SK-N-SH treated with all-trans-retinoic acid at 6 μM for 48 hours (cell line): ENCODE measurements around the gene MAN2B1.
"Not testable (repeated sequence)": the region's sequence is repeated elsewhere in the genome, so short reads cannot be mapped to it uniquely, and the experiment has no call there.

ENCODE experiments used
- ATAC-seq: fragments of 200-7000 bp; cut with Tn5 transposase; 3 replicates; pipeline ENCODE4 v1.9.1; 2020; ENCODE audit warnings: mild to moderate bottlenecking, moderate library complexity
- ARNTL ChIP-seq: fragments of 450-650 bp; formaldehyde crosslinking; IDR thresholded peaks from 2 replicates; pipeline ENCODE4 v1.5.0; 2020; ENCODE audit warnings: low read depth, mild to moderate bottlenecking, moderate library complexity, borderline replicate concordance
- BACH2 ChIP-seq: fragments of 250-450 bp; sonication (Bioruptor Pico); IDR thresholded peaks from 2 replicates; pipeline ENCODE4 v1.9.0; 2021; ENCODE audit warnings: mild to moderate bottlenecking, borderline replicate concordance
- CSDC2 ChIP-seq: fragments of 250-450 bp; sonication (Bioruptor Pico); IDR thresholded peaks from 2 replicates; pipeline ENCODE4 v1.5.0; 2020; ENCODE audit warnings: mild to moderate bottlenecking, moderate library complexity
- CSRNP3 ChIP-seq: fragments of 250-450 bp; sonication (Bioruptor Pico); IDR thresholded peaks from 2 replicates; pipeline ENCODE4 v1.5.1; 2021; ENCODE audit warnings: mild to moderate bottlenecking, moderate library complexity
- ESRRG ChIP-seq: fragments of 250-450 bp; sonication (Bioruptor Pico); IDR thresholded peaks from 2 replicates; pipeline ENCODE4 v1.6.1; 2021; ENCODE audit warnings: mild to moderate bottlenecking
- GLIS3 ChIP-seq: fragments of 250-450 bp; sonication (Bioruptor Pico); IDR thresholded peaks from 2 replicates; pipeline ENCODE4 v1.5.0; 2020; ENCODE audit warnings: mild to moderate bottlenecking, moderate library complexity
- ISL1 ChIP-seq: fragments of 250-450 bp; sonication (Bioruptor Pico); IDR thresholded peaks from 2 replicates; pipeline ENCODE4 v2.1.2; 2022; ENCODE audit warnings: mild to moderate bottlenecking, moderate library complexity
- OSR1 ChIP-seq: fragments of 250-450 bp; sonication (Bioruptor Pico); IDR thresholded peaks from 2 replicates; pipeline ENCODE4 v1.8.0; 2022; ENCODE audit warnings: moderate library complexity, mild to moderate bottlenecking, inconsistent platforms
- POU6F1 ChIP-seq: fragments of 250-450 bp; sonication (Bioruptor Pico); IDR thresholded peaks from 2 replicates; pipeline ENCODE4 v1.8.0; 2021; ENCODE audit warnings: low read depth, mild to moderate bottlenecking, moderate library complexity, borderline replicate concordance
- PPARA ChIP-seq: fragments of 250-450 bp; sonication (Bioruptor Pico); IDR thresholded peaks from 2 replicates; pipeline ENCODE4 v1.5.0; 2020; ENCODE audit warnings: mild to moderate bottlenecking, borderline replicate concordance
- RARB ChIP-seq: fragments of 250-450 bp; sonication (Bioruptor Pico); IDR thresholded peaks from 2 replicates; pipeline ENCODE4 v1.8.0; 2021; ENCODE audit warnings: mild to moderate bottlenecking, moderate library complexity
- SNAI2 ChIP-seq: fragments of 250-450 bp; sonication (Bioruptor Pico); IDR thresholded peaks from 2 replicates; pipeline ENCODE4 v1.5.0; 2020; ENCODE audit warnings: mild to moderate bottlenecking, moderate library complexity
- TCF4 ChIP-seq: fragments of 250-450 bp; sonication (Bioruptor Pico); IDR thresholded peaks from 2 replicates; pipeline ENCODE4 v1.8.0; 2021; ENCODE audit warnings: mild to moderate bottlenecking, moderate library complexity, borderline replicate concordance
- ZC3H10 ChIP-seq: fragments of 250-450 bp; sonication (Bioruptor Pico); IDR thresholded peaks from 2 replicates; pipeline ENCODE4 v1.5.1; 2021; ENCODE audit warnings: mild to moderate bottlenecking, moderate library complexity
- ZFP30 ChIP-seq: fragments of 450-650 bp; formaldehyde crosslinking; IDR thresholded peaks from 2 replicates; pipeline ENCODE4 v1.5.0; 2022; ENCODE audit warnings: mild to moderate bottlenecking, moderate library complexity
- ZNF565 ChIP-seq: fragments of 450-650 bp; formaldehyde crosslinking; conservative IDR thresholded peaks from 2 replicates; pipeline ENCODE4 v1.5.0; 2020; ENCODE audit warnings: low read depth, mild to moderate bottlenecking, moderate library complexity
- ZNF70 ChIP-seq: fragments of 450-650 bp; formaldehyde crosslinking; IDR thresholded peaks from 2 replicates; pipeline ENCODE4 v1.5.0; 2020; ENCODE audit warnings: mild to moderate bottlenecking, moderate library complexity
- TF ChIP-seq, protein P1 (sequence below): fragments of 250-450 bp; sonication (Bioruptor Pico); IDR thresholded peaks from 2 replicates; pipeline ENCODE4 v1.5.0; 2020; ENCODE audit warnings: mild to moderate bottlenecking, moderate library complexity
- TF ChIP-seq, protein P2 (sequence below): fragments of 250-450 bp; sonication (Bioruptor Pico); IDR thresholded peaks from 2 replicates; pipeline ENCODE4 v1.8.0; 2020; ENCODE audit warnings: mild to moderate bottlenecking, moderate library complexity, borderline replicate concordance
- TF ChIP-seq, protein P3 (sequence below): fragments of 250-450 bp; sonication (Bioruptor Pico); IDR thresholded peaks from 2 replicates; pipeline ENCODE4 v1.5.1; 2020; ENCODE audit warnings: low read depth, mild to moderate bottlenecking, moderate library complexity

The MAN2B1 gene

DNA sequence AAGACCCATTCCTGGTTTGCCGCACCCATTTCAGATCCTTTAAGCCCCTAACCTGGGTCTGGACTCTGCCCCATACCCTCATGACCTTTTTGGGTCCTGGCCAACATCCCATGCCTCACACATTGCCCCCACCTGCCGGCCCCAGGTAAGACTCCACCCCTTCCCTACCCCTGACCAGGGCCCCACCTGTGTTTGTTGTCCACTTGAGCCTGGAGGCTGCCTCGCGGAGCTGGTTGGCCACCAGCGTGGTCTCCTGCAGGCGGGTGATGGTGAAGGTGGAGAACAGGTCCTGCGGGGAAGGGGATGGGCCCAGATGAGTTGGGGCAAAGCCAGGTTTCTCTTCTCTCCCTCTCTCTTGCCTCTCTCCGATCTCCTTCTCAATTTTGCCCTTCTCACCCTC is 19.5 kb downstream of the MAN2B1 start:
- TF ChIP-seq, protein P1, sequence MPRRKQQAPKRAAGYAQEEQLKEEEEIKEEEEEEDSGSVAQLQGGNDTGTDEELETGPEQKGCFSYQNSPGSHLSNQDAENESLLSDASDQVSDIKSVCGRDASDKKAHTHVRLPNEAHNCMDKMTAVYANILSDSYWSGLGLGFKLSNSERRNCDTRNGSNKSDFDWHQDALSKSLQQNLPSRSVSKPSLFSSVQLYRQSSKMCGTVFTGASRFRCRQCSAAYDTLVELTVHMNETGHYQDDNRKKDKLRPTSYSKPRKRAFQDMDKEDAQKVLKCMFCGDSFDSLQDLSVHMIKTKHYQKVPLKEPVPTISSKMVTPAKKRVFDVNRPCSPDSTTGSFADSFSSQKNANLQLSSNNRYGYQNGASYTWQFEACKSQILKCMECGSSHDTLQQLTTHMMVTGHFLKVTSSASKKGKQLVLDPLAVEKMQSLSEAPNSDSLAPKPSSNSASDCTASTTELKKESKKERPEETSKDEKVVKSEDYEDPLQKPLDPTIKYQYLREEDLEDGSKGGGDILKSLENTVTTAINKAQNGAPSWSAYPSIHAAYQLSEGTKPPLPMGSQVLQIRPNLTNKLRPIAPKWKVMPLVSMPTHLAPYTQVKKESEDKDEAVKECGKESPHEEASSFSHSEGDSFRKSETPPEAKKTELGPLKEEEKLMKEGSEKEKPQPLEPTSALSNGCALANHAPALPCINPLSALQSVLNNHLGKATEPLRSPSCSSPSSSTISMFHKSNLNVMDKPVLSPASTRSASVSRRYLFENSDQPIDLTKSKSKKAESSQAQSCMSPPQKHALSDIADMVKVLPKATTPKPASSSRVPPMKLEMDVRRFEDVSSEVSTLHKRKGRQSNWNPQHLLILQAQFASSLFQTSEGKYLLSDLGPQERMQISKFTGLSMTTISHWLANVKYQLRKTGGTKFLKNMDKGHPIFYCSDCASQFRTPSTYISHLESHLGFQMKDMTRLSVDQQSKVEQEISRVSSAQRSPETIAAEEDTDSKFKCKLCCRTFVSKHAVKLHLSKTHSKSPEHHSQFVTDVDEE = no peak
- no peak for TF ChIP-seq RARB (CRISPR knock-in tag)
- TF ChIP-seq SNAI2 = no peak
- TF ChIP-seq GLIS3 (CRISPR knock-in tag) = no peak
- TF ChIP-seq, protein P2, sequence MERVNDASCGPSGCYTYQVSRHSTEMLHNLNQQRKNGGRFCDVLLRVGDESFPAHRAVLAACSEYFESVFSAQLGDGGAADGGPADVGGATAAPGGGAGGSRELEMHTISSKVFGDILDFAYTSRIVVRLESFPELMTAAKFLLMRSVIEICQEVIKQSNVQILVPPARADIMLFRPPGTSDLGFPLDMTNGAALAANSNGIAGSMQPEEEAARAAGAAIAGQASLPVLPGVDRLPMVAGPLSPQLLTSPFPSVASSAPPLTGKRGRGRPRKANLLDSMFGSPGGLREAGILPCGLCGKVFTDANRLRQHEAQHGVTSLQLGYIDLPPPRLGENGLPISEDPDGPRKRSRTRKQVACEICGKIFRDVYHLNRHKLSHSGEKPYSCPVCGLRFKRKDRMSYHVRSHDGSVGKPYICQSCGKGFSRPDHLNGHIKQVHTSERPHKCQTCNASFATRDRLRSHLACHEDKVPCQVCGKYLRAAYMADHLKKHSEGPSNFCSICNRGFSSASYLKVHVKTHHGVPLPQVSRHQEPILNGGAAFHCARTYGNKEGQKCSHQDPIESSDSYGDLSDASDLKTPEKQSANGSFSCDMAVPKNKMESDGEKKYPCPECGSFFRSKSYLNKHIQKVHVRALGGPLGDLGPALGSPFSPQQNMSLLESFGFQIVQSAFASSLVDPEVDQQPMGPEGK (CRISPR knock-in tag) = no peak
- TF ChIP-seq ZNF565 (CRISPR knock-in tag) = no peak
- TF ChIP-seq BACH2 (CRISPR knock-in tag) = no peak
- no peak for TF ChIP-seq ESRRG (CRISPR knock-in tag)
- TF ChIP-seq OSR1 = no peak
- TF ChIP-seq CSDC2 (CRISPR knock-in tag) = no peak
- TF ChIP-seq, protein P3, sequence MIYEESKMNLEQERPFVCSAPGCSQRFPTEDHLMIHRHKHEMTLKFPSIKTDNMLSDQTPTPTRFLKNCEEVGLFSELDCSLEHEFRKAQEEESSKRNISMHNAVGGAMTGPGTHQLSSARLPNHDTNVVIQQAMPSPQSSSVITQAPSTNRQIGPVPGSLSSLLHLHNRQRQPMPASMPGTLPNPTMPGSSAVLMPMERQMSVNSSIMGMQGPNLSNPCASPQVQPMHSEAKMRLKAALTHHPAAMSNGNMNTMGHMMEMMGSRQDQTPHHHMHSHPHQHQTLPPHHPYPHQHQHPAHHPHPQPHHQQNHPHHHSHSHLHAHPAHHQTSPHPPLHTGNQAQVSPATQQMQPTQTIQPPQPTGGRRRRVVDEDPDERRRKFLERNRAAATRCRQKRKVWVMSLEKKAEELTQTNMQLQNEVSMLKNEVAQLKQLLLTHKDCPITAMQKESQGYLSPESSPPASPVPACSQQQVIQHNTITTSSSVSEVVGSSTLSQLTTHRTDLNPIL (CRISPR knock-in tag) = no peak
- TF ChIP-seq PPARA (CRISPR knock-in tag) = no peak
- TF ChIP-seq ZC3H10 (CRISPR knock-in tag) = no peak
- TF ChIP-seq TCF4 (CRISPR knock-in tag) = no peak
- no peak for TF ChIP-seq CSRNP3 (CRISPR knock-in tag)
- ATAC-seq = no peak

DNA sequence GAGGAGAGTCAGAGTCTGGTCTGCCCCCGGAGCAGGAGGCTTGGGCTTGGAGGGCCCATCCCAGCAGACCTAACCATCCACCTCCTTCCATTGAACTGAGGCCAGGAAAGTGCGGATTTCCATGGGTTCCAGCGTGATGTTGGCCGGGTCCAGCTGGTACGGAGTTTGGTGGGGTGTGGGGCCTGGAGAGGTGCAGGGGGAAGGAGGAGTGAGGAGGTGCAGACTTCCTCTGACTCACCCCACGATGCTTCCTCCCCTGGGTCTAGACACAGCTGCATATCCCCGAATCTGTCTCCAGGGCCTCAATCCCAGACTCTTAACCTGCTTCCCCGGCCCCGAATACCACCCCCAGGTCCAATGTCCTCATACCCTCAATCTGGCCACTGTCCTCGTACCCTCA is 20.0 kb downstream of the MAN2B1 start:
- TF ChIP-seq ARNTL (CRISPR knock-in tag) = no peak
- no peak for TF ChIP-seq CSDC2 (CRISPR knock-in tag)
- TF ChIP-seq ESRRG (CRISPR knock-in tag) = no peak
- TF ChIP-seq, protein P3 (CRISPR knock-in tag) = no peak
- no peak for TF ChIP-seq POU6F1 (CRISPR knock-in tag)
- no peak for TF ChIP-seq ZFP30
- TF ChIP-seq, protein P2 (CRISPR knock-in tag) = no peak
- TF ChIP-seq TCF4 (CRISPR knock-in tag) = no peak
- no peak for TF ChIP-seq ISL1 (CRISPR knock-in tag)
- TF ChIP-seq ZNF70 (CRISPR knock-in tag) = no peak
- no peak for TF ChIP-seq BACH2 (CRISPR knock-in tag)
- TF ChIP-seq PPARA (CRISPR knock-in tag) = no peak
- no peak for TF ChIP-seq SNAI2
- TF ChIP-seq, all 23 proteins: peak for 0
- no peak for ATAC-seq

DNA sequence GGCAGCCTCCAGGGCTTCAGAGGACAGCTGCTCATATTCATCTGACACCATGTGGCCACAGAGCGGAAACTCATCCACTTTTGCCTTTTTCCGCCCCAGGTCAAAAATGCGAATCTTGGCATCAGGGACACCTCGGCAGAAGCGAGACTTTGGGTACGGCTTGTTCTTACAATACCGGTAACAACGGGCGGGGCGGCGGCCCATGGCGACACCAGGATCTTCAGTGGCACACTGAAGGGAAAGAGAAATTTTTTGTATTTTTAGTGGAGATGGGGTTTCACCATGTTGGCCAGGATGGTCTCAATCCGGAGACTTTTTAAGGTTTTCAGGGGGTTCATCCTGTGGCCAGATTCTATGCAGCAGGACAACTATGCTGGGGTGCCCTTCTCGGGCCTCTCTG is 22.8 kb downstream of the MAN2B1 start:
- not testable (repeated sequence) for ATAC-seq
